ENCODE results near the gene ASPA.

- TF ChIP-seq CTCF (IDR thresholded peaks at IDR 0.05) (no peak), POLR2AphosphoS5 (IDR thresholded peaks at IDR 0.05) (no peak), POLR2A (IDR thresholded peaks at IDR 0.05) (no peak)
These were observed 9.8 kb downstream of the ASPA start for GRCh38 chr17:3485481-3486068.
